Stomach (tissue), 4 donors: ENCODE measurements around the gene UBA5.

Experiments
- CTCF ChIP-seq, 7 experiments: fragments of 450-650 bp in 4 of 7; fragments of 200-600 bp in 3 of 7; sonication (generic) in 3 of 7; IDR thresholded peaks; one replicate each; pipeline ENCODE4 v1.5.1; 2016 to 2019; ENCODE audit warnings: antibody characterized with exemption in 7 of 7, control low read depth in 2 of 7, mild to moderate bottlenecking in 1 of 7
- EP300 ChIP-seq: sonication (generic); formaldehyde crosslinking; IDR thresholded peaks from one replicate; pipeline ENCODE4 v1.6.1; 2017; ENCODE audit warnings: antibody characterized with exemption
- POLR2A ChIP-seq, 4 donors: fragments of 450-650 bp; IDR thresholded peaks; one replicate each; pipeline ENCODE4 v1.6.1; 2016; ENCODE audit warnings: antibody characterized with exemption in 4 of 4, control low read depth in 2 of 4, mild to moderate bottlenecking in 1 of 4, moderate library complexity in 1 of 4
- POLR2AphosphoS5 ChIP-seq, 3 donors: sonication (generic); formaldehyde crosslinking; IDR thresholded peaks; one replicate each; pipeline ENCODE4 v1.6.1; 2016; ENCODE audit warnings: antibody characterized with exemption in 3 of 3

- no peak for TF ChIP-seq CTCF (IDR thresholded peaks at IDR 0.05)
- no peak for TF ChIP-seq POLR2A (IDR thresholded peaks at IDR 0.05)
- TF ChIP-seq EP300 = no peak
- no peak for TF ChIP-seq POLR2AphosphoS5 (IDR thresholded peaks at IDR 0.05)
These were observed 21.4 kb upstream of the UBA5 start for GRCh38 chr3:132638706-132639105.
